ENCODE measurements around the gene MACROD2. TPM values are rescaled to one million over a fixed set of nuclear protein-coding genes. Genes with fewer than 3 reads are reported as not detected.

The MACROD2 gene
- total RNA-seq, 4 donors from 2014 or later = 2.1 to 28.1 (median 12.6) TPM

GRCh38 chr20:15567219-15567618 lies 1571.9 kb downstream of the MACROD2 start:
- intact Hi-C loops (cut with DNase I; ENCODE audit: low total_unique reads) = no loop called here
- Histone ChIP-seq H3K27ac (no peak overlapping the region), H3K4me3 (no peak overlapping the region), H3K9me3 (no peaks in the 10 kb centered on the region), H3K4me1 (no peaks in the 10 kb centered on the region), H3K27me3 (no peaks in the 10 kb centered on the region), H3K36me3 (no peaks in the 10 kb centered on the region)
- DNase-seq = no peak
- TF ChIP-seq POLR2A (IDR thresholded peaks at IDR 0.05) (no peak), CTCF (IDR thresholded peaks at IDR 0.05) (no peak)

- intact Hi-C loops (cut with DNase I; ENCODE audit: low total_unique reads) = no loop called here
- no peak overlapping the region for H3K27ac ChIP-seq
- H3K27me3 ChIP-seq = no peaks in the 10 kb centered on the region
- no peak for DNase-seq
- H3K4me1 ChIP-seq = no peaks in the 10 kb centered on the region
- H3K9me3 ChIP-seq = no peaks in the 10 kb centered on the region
- no peaks in the 10 kb centered on the region for H3K36me3 ChIP-seq
- H3K4me3 ChIP-seq = no peak overlapping the region
- TF ChIP-seq CTCF (IDR thresholded peaks at IDR 0.05) (no peak), POLR2A (IDR thresholded peaks at IDR 0.05) (no peak)
Observed at GRCh38 chr20:15570156-15570555, 1574.8 kb downstream of the MACROD2 start.

GRCh38 chr20:15571056-15571455 lies 1575.7 kb downstream of the MACROD2 start:
- no peak for DNase-seq
- Histone ChIP-seq H3K27ac (no peak overlapping the region), H3K9me3 (no peaks in the 10 kb centered on the region), H3K36me3 (no peaks in the 10 kb centered on the region), H3K27me3 (no peaks in the 10 kb centered on the region), H3K4me3 (no peak overlapping the region), H3K4me1 (no peaks in the 10 kb centered on the region)
- TF ChIP-seq POLR2A (IDR thresholded peaks at IDR 0.05) (no peak), CTCF (IDR thresholded peaks at IDR 0.05) (no peak)
- intact Hi-C loops (cut with DNase I; ENCODE audit: low total_unique reads) = no loop called here

- TF ChIP-seq CTCF (IDR thresholded peaks at IDR 0.05) (no peak), POLR2A (IDR thresholded peaks at IDR 0.05) (no peak)
- intact Hi-C loops (cut with DNase I; ENCODE audit: low total_unique reads) = no loop called here
Observed at GRCh38 chr20:15575255-15575654, 1579.9 kb downstream of the MACROD2 start.

GRCh38 chr20:15576411-15576810 lies 1581.1 kb downstream of the MACROD2 start:
- H3K4me3 ChIP-seq = no peak overlapping the region
- intact Hi-C loops (cut with DNase I; ENCODE audit: low total_unique reads) = no loop called here
- H3K9me3 ChIP-seq = no peaks in the 10 kb centered on the region
- TF ChIP-seq POLR2A (IDR thresholded peaks at IDR 0.05) (no peak), CTCF (IDR thresholded peaks at IDR 0.05) (no peak)
- H3K27ac ChIP-seq = no peak overlapping the region
- DNase-seq = no peak
- no peaks in the 10 kb centered on the region for H3K4me1 ChIP-seq
- no peaks in the 10 kb centered on the region for H3K36me3 ChIP-seq
- no peaks in the 10 kb centered on the region for H3K27me3 ChIP-seq

More at GRCh38 chr20:15575255-15575654, 1579.9 kb downstream of the MACROD2 start:
- no peaks in the 10 kb centered on the region for H3K4me1 ChIP-seq
- no peaks in the 10 kb centered on the region for H3K9me3 ChIP-seq
- no peaks in the 10 kb centered on the region for H3K36me3 ChIP-seq
- H3K27ac ChIP-seq = no peak overlapping the region
- H3K27me3 ChIP-seq = no peaks in the 10 kb centered on the region
- H3K4me3 ChIP-seq = no peak overlapping the region
- DNase-seq = no peak

Data from uterus (tissue), 4 donors.